Heart left ventricle (tissue), 16 donors: ENCODE measurements around the gene EHD2. TPM values are rescaled to one million over a fixed set of nuclear protein-coding genes. Genes with fewer than 3 reads are reported as not detected.

ENCODE experiments used
- ATAC-seq, 4 donors: fragments of 200-7000 bp; cut with Tn5 transposase; one replicate each; pipeline ENCODE4 v1.9.1; 2020 to 2022; ENCODE audit warnings: moderate library complexity in 4 of 4, mild to moderate bottlenecking in 3 of 4, moderate number of reproducible peaks in 1 of 4
- DNase-seq, 5 donors: peaks; one replicate each; pipeline ENCODE4 v3.0.0-alpha.2; 2020
- H3K27ac ChIP-seq, 12 donors: fragments of 200-600 bp; sonication (generic) in 4 of 12; one replicate each; pipeline versions ENCODE4 v1.5.0 to v1.8.0; 2016 to 2022; ENCODE audit warnings: mild to moderate bottlenecking in 2 of 12
- H3K27me3 ChIP-seq, 9 donors: fragments of 200-600 bp; sonication (generic) in 2 of 9; one replicate each; pipeline versions ENCODE4 v1.5.1 to v1.8.0; 2016 to 2022; ENCODE audit warnings: mild to moderate bottlenecking in 3 of 9
- H3K36me3 ChIP-seq, 9 donors: fragments of 200-600 bp; sonication (generic) in 2 of 9; one replicate each; pipeline versions ENCODE4 v1.5.0 to v1.8.0; 2018 to 2022; ENCODE audit warnings: mild to moderate bottlenecking in 2 of 9
- H3K4me1 ChIP-seq, 12 donors: fragments of 200-600 bp; sonication (generic) in 4 of 12; one replicate each; pipeline versions ENCODE4 v1.5.0 to v1.8.0; 2016 to 2022; ENCODE audit warnings: mild to moderate bottlenecking in 3 of 12
- H3K4me3 ChIP-seq, 12 donors: fragments of 200-600 bp; sonication (generic) in 4 of 12; one replicate each; pipeline versions ENCODE4 v1.5.0 to v1.8.0; 2017 to 2022; ENCODE audit warnings: mild to moderate bottlenecking in 9 of 12, moderate library complexity in 4 of 12
- H3K9me3 ChIP-seq, 12 donors: fragments of 200-600 bp; sonication (generic) in 4 of 12; one replicate each; pipeline versions ENCODE4 v1.5.0 to v1.8.0; 2016 to 2022; ENCODE audit warnings: mild to moderate bottlenecking in 1 of 12
- CTCF ChIP-seq, 12 donors: fragments of 200-600 bp; sonication (generic) in 4 of 12; IDR thresholded peaks; one replicate each; pipeline versions ENCODE4 v1.5.0 to v1.8.0; 2018 to 2022; ENCODE audit warnings: antibody characterized with exemption in 12 of 12, mild to moderate bottlenecking in 5 of 12
- POLR2A ChIP-seq, 2 donors: fragments of 450-650 bp; IDR thresholded peaks; one replicate each; pipeline ENCODE4 v1.6.1; 2017; ENCODE audit warnings: antibody characterized with exemption in 2 of 2, mild to moderate bottlenecking in 2 of 2, moderate library complexity in 2 of 2
- WGBS, 4 donors: extraction: QIAGEN DNeasy Blood & Tissue Kit in 2 of 4; methylation state at CpG; one replicate each; pipeline versions ENCODE4 v1.1.5 to v1.1.7; 2013 to 2018; 5-methylcytosine and 5-hydroxymethylcytosine counted together
- intact Hi-C, 10 donors: fragments of 100-400 bp; cut with DNase I; formaldehyde crosslinking; loops; one replicate each; pipeline versions ENCODE4 v1.11.1 to v1.14.2; 2022
- polyA plus RNA-seq, 2 donors: library from polyadenylated mRNA; stranded (reverse); fragments of 200-250 nt; gene quantifications; one replicate each; pipeline ENCODE4 v1.2.3, GENCODE V29; 2013
- total RNA-seq, 9 donors: library from RNA; depleted of rRNA in 2 of 9; stranded (reverse); fragments of >200 nt in 2 of 9; fragmentation: NEBNext Ultra II Directional in 3 of 9; extraction: Animal tissue kit (Norgen Biotek cat#: 25700) in 3 of 9; gene quantifications; one replicate each; pipeline versions ENCODE4 v1.1.0 to v1.2.4, GENCODE V29; 2016 to 2023
- donor health status: ischemic (EF 13 %, LVEDD 7.1; RV severe dilation, severe dysfunction).
- donor health status: healthy with polysubstance abuse.
- donor health status: DM: no; HTN: yes; CAD: no.
- donor health status: DM: no; HTN: no; CAD: no.
- donor health status: ischemic (EF 25% LVEDD 6.9; RV normal size, moderate dysfunction).
- donor health status: ischemic (EF 25% LVEDD 5.7; RV mildly dilated, moderate dysfunction).
- donor health status: healthy.
- donor health status: DM: yes; HTN: yes; CAD: no.
- donor health status: ischemic (EF 35%, LVEDD 5.7; RV mildly dilated, moderate dysfunction).
- donor health status: nonischemic (EF 11% LVEDD 7.7; RV severe dilation, severe dysfunction).
- donor health status: DM: yes; HTN: yes; CAD: no.
- donor health status: PGD.
- donor health status: ischemic (EF 29% LVEDD 5.4; RV normal size, mild dysfunction).
- donor health status: nonischemic (EF 23%, LVEDD 6.1; RV moderate dilation, normal function).

The EHD2 gene
- total and polyA plus RNA-seq, 11 donors = 30.6 to 133 (median 45.1) TPM

GRCh38 chr19:47735131-47735530, 21.9 kb downstream of the EHD2 start:
- intact Hi-C loops = no loop called here
- no peak for TF ChIP-seq CTCF (IDR thresholded peaks at IDR 0.05)
- no peak for TF ChIP-seq POLR2A (IDR thresholded peaks at IDR 0.05)
- DNase-seq = no peak
- no peak for ATAC-seq
- Histone ChIP-seq H3K27ac (peak overlapping the region in 1 of 12 donors; percentile 11), H3K9me3 (no peaks in the 10 kb centered on the region), H3K36me3 (peaks cover 0 to 96% (median 42%) of the 10 kb centered on the region in 9 donors), H3K4me1 (peaks cover 0 to 9% (median 4%) of the 10 kb centered on the region in 12 donors), H3K4me3 (no peak overlapping the region), H3K27me3 (peaks cover 0 to 6% (median 0%) of the 10 kb centered on the region in 9 donors)
- 67 to 89% (median 79%) methylated on average over 3 to 4 of the region's 4 CpGs for WGBS, 4 donors

- H3K4me3 ChIP-seq = no peak overlapping the region
- peak overlapping the region in 2 of 12 donors; percentile 95 to 96 for H3K27ac ChIP-seq
- H3K4me1 ChIP-seq = peaks cover 0 to 37% (median 27%) of the 10 kb centered on the region in 12 donors
- H3K27me3 ChIP-seq = no peaks in the 10 kb centered on the region
- TF ChIP-seq CTCF (IDR thresholded peaks at IDR 0.05) = no peak
- TF ChIP-seq POLR2A (IDR thresholded peaks at IDR 0.05) = no peak
- ATAC-seq (no peak), DNase-seq (no peak)
- no peaks in the 10 kb centered on the region for H3K9me3 ChIP-seq
- intact Hi-C loops = no loop called here
- H3K36me3 ChIP-seq = peaks cover 0 to 59% (median 45%) of the 10 kb centered on the region in 9 donors
- WGBS, 4 donors = 89 to 91% (median 89%) methylated on average over 45 to 48 of the region's 48 CpGs
Measured at GRCh38 chr19:47740866-47741519, 27.8 kb downstream of the EHD2 start.

- intact Hi-C loops = loop anchor here in 3 of 10 donors (2.0 kb wide), 3 partner anchors 23 to 29 kb away; partner anchors contain the start of gene EHD2 (in 1 of the 3)
- Histone ChIP-seq H3K27ac (peak overlapping the region; percentile 75 to 99 (median 94)), H3K27me3 (no peaks in the 10 kb centered on the region), H3K4me1 (peaks cover 0 to 43% (median 33%) of the 10 kb centered on the region in 12 donors), H3K9me3 (no peaks in the 10 kb centered on the region), H3K36me3 (peaks cover 0 to 54% (median 38%) of the 10 kb centered on the region in 9 donors), H3K4me3 (no peak overlapping the region)
- no peak for TF ChIP-seq POLR2A (IDR thresholded peaks at IDR 0.05)
- TF ChIP-seq CTCF (IDR thresholded peaks at IDR 0.05) = no peak
- DNase-seq (no peak), ATAC-seq (no peak)
- WGBS, 4 donors = 75 to 80% (median 76%) methylated on average over 14 to 15 of the region's 15 CpGs
Measured at GRCh38 chr19:47741544-47742140, 28.4 kb downstream of the EHD2 start.

- TF ChIP-seq CTCF (IDR thresholded peaks at IDR 0.05) (no peak), POLR2A (IDR thresholded peaks at IDR 0.05) (no peak)
- DNase-seq (peak in 1 of 5 donors; percentile 40), ATAC-seq (peak in 1 of 4 donors; percentile 0)
- H3K4me3 ChIP-seq = peak overlapping the region in 9 of 12 donors; percentile 40 to 63 (median 49)
- H3K4me1 ChIP-seq = peaks cover 0 to 49% (median 37%) of the 10 kb centered on the region in 12 donors
- no peaks in the 10 kb centered on the region for H3K9me3 ChIP-seq
- WGBS, 4 donors = 15 to 27% (median 18%) methylated on average over 8 to 13 of the region's 13 CpGs
- peaks cover 0 to 57% (median 45%) of the 10 kb centered on the region in 9 donors for H3K36me3 ChIP-seq
- peak overlapping the region; percentile 75 to 99 (median 94) for H3K27ac ChIP-seq
- H3K27me3 ChIP-seq = no peaks in the 10 kb centered on the region
- intact Hi-C loops = loop anchor here in 8 of 10 donors (1.0 to 2.0 kb wide), 4 partner anchors 24 to 30 kb away; partner anchors contain the start of gene EHD2 (in 6 of the 8)
Measured at GRCh38 chr19:47742634-47743033, 29.4 kb downstream of the EHD2 start.
